ENCODE results near the gene GPR17. TPM values are rescaled to one million over a fixed set of nuclear protein-coding genes. Genes with fewer than 3 reads are reported as not detected.

Gene GPR17
- total RNA-seq, 5 donors from 2014 or later (not counting 1 experiment from before 2014, with no cell fraction given): not detected

DNA sequence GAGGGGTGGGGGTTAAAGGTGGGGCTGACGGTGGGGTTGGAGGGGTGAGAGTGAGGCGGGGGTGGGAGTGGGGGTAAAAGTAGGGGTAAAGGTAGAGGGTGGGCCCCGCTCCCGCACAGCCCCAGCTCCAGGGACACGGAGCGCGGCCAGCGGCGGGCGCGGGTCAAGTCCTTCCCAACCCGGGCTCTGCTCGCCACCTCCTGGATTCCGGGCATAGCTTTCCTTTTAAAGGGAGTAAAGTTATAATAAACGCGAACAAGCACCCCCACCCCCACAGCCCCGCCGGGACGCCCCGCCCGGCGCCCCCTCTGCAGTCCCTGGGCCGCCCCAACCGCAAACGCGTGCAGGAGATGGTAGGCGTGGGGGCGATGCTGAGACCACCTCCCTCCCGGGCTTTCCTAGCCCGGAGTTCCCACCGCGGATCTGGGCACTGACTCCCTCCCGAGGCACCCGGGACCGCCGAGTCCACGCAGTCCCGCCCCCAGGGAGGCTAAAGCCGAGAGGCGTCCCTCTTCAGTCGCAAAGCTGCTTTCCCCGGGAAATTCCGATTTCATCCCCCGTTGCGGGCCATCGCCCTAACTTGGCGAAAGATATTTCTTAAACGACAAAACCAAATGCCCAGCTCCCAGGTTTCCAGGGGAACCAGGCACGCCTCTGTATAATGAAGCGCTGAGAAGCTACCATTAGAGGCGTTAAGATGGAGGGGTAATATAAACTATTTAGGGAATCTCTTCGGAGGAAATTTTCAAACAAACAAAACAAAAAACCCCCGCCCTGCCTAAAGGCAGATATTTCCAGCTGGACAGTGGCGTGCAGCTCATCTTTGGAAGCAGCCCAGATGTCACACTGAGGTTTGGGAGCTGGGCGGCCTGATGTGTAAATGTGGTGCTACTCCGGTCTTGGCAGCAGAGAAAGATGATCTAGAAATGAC, 29.6 kb downstream of the GPR17 start, which contains the start of gene LIMS2:
Gene LIMS2 (minus strand): TSS at position 200 of the 931 bp plus-strand sequence. CDS start 506 bp downstream, outside the sequence.
- ChIA-PET POLR2A (interaction anchor here in 1 of 2 donors (0.5 to 1.1 kb wide), 2 partner anchors 27 to 295 kb away, joined by 5 to 11 read pairs; no protein-coding TSS in a partner anchor), CTCF (interaction anchor here in 1 of 2 donors (0.9 kb wide), 1 partner anchor 34 kb away, joined by 4 read pairs; no protein-coding TSS in a partner anchor)
- H3K27me3 Mint-ChIP-seq: peaks cover 32 to 64% of the 10 kb centered on the region in 2 donors
- H3K27ac ChIP-seq (ENCODE audit: low read length): no peak within 1 kb of the TSS
- peaks cover 7 to 14% (median 8%) of the 10 kb centered on the region in 3 donors for H3K4me1 Mint-ChIP-seq
- peaks cover 0 to 14% of the 10 kb centered on the region in 2 experiments for H3K4me1 ChIP-seq (ENCODE audit: control insufficient read depth in 1 of 2, extremely low read depth in 1 of 2, insufficient read depth in 2 of 2, low read length in 2 of 2)
- peaks cover 0 to 72% of the 10 kb centered on the region in 2 experiments for H3K27me3 ChIP-seq (replicated peaks in 1 of 2; ENCODE audit: control insufficient read depth in 2 of 2, extremely low read depth in 1 of 2, insufficient read depth in 2 of 2, low read length in 1 of 2)
- H3K9me3 Mint-ChIP-seq: no peaks in the 10 kb centered on the region
- ATAC-seq (replicated peaks in 1 of 4) (no peak), DNase-seq (no peak)
- no peaks in the 10 kb centered on the region for H3K36me3 ChIP-seq (ENCODE audit: control insufficient read depth in 2 of 2, extremely low read depth in 1 of 2, insufficient read depth in 1 of 2, low read length in 1 of 2)
- no peak within 1 kb of the TSS for H3K27ac Mint-ChIP-seq
- H3K9me3 ChIP-seq: no peaks in the 10 kb centered on the region
- H3K4me3 Mint-ChIP-seq: peak within 1 kb of the TSS; percentile 65 to 84 (median 75)
- no peaks in the 10 kb centered on the region for H3K36me3 Mint-ChIP-seq
- WGBS (ENCODE audit: insufficient coverage): 9% methylated on average over 29 of the region's 56 CpGs
- H3K4me3 ChIP-seq (ENCODE audit: control insufficient read depth in 1 of 2, extremely low read depth in 1 of 2, low read length in 1 of 2): peak within 1 kb of the TSS in 1 of 2 donors; percentile 52

DNA sequence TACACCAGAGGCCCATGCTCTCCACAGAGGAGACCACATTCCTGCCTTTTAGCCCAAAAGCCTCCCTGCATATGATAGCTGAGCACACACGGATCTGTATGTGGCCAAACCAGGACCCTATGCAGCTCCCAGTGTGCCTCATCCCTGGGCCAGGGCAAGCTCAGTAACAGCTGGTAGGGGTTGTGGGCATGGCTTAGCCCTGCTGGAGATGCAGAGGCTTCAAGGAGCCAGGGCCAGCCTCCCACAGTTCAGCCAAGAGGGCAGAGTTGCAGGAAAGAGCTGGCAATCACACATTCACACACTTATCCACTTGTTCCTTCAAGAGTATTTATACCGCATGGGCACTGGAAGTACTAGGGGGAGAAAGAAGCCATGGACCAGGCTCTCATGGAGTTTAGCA, 31.0 kb downstream of the GPR17 start:
- ChIA-PET POLR2A (interaction anchor here in 1 of 2 donors (0.7 kb wide), 1 partner anchor 138 kb away, joined by 15 read pairs; no protein-coding TSS in a partner anchor), CTCF (interaction anchor here (0.7 to 0.9 kb wide), 3 partner anchors 33 to 321 kb away, joined by 3 to 4 read pairs (median 4); no protein-coding TSS in a partner anchor)
- ATAC-seq (replicated peaks in 1 of 4) (no peak), DNase-seq (no peak)
- Mint-ChIP-seq H3K4me1 (peaks cover 8 to 15% (median 14%) of the 10 kb centered on the region in 3 donors), H3K27me3 (peaks cover 32 to 59% of the 10 kb centered on the region in 2 donors), H3K4me3 (no peak overlapping the region), H3K9me3 (no peaks in the 10 kb centered on the region), H3K36me3 (no peaks in the 10 kb centered on the region), H3K27ac (no peak overlapping the region)
- Histone ChIP-seq H3K27ac (ENCODE audit: low read length) (no peak overlapping the region), H3K4me1 (ENCODE audit: control insufficient read depth in 1 of 2, extremely low read depth in 1 of 2, insufficient read depth in 2 of 2, low read length in 2 of 2) (peaks cover 0 to 14% of the 10 kb centered on the region in 2 experiments), H3K36me3 (ENCODE audit: control insufficient read depth in 2 of 2, extremely low read depth in 1 of 2, insufficient read depth in 1 of 2, low read length in 1 of 2) (no peaks in the 10 kb centered on the region), H3K4me3 (ENCODE audit: control insufficient read depth in 1 of 2, extremely low read depth in 1 of 2, low read length in 1 of 2) (no peak overlapping the region), H3K27me3 (replicated peaks in 1 of 2; ENCODE audit: control insufficient read depth in 2 of 2, extremely low read depth in 1 of 2, insufficient read depth in 2 of 2, low read length in 1 of 2) (peaks cover 0 to 71% of the 10 kb centered on the region in 2 experiments), H3K9me3 (no peaks in the 10 kb centered on the region)
- WGBS (ENCODE audit: insufficient coverage): no CpG with 5 or more reads among the region's 2 CpGs

DNA sequence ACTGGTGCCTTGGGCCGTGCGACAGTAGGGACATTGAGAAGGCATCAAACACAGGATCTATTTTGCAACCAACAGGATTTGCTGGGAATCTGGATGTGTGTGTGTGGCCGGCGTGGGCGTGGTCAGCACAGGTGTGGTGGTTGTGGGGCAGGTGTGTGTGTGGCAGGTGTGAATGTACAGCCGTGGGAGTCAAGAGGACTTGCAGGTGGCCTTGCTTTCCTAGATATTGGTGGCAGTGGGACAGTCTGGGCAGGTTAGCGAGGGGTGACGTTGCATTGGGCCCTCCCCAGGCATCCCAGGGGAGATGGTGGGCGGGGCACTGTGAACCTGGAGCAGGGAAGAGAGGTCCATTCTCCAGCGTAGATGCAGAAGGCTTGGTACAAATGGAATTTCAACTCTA, 32.6 kb downstream of the GPR17 start:
- ATAC-seq (replicated peaks in 1 of 4) (no peak), DNase-seq (no peak)
- H3K27me3 Mint-ChIP-seq: peaks cover 21 to 44% of the 10 kb centered on the region in 2 donors
- peaks cover 0 to 57% of the 10 kb centered on the region in 2 experiments for H3K27me3 ChIP-seq (replicated peaks in 1 of 2; ENCODE audit: control insufficient read depth in 2 of 2, extremely low read depth in 1 of 2, insufficient read depth in 2 of 2, low read length in 1 of 2)
- CTCF ChIA-PET: no interaction called here
- POLR2A ChIA-PET: no interaction called here
- H3K36me3 Mint-ChIP-seq: no peaks in the 10 kb centered on the region
- H3K27ac Mint-ChIP-seq: no peak overlapping the region
- H3K4me1 ChIP-seq (ENCODE audit: control insufficient read depth in 1 of 2, extremely low read depth in 1 of 2, insufficient read depth in 2 of 2, low read length in 2 of 2): peaks cover 0 to 14% of the 10 kb centered on the region in 2 experiments
- no peak overlapping the region for H3K4me3 ChIP-seq (ENCODE audit: control insufficient read depth in 1 of 2, extremely low read depth in 1 of 2, low read length in 1 of 2)
- WGBS (ENCODE audit: insufficient coverage): 79% methylated on average over 10 of the region's 10 CpGs
- H3K4me3 Mint-ChIP-seq: no peak overlapping the region
- no peaks in the 10 kb centered on the region for H3K9me3 ChIP-seq
- no peak overlapping the region for H3K27ac ChIP-seq (ENCODE audit: low read length)
- H3K36me3 ChIP-seq (ENCODE audit: control insufficient read depth in 2 of 2, extremely low read depth in 1 of 2, insufficient read depth in 1 of 2, low read length in 1 of 2): no peaks in the 10 kb centered on the region
- H3K9me3 Mint-ChIP-seq: no peaks in the 10 kb centered on the region
- H3K4me1 Mint-ChIP-seq: peaks cover 9 to 18% (median 17%) of the 10 kb centered on the region in 3 donors

DNA sequence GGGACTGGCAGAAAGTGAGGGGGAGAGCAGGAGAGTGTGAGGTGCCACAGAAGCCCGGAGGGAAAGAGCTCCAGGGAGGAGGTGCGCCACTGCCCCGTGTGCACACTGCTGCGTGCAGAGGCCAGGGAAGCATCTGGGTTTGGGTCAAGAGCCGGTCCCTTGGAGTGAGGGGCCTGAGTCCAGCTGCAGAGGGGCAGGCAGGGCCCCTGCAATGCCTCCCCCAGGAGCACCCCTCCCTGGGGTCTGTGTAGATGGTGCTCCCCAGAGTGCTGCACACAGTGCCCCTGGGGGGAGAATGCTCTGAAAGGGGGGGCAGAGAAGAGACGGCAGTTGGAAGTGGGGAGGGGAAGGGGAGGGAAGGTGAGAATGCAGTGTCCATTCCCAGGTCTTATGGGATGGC, 33.0 kb downstream of the GPR17 start:
- ChIA-PET POLR2A (no interaction called here), CTCF (no interaction called here)
- Mint-ChIP-seq H3K36me3 (no peaks in the 10 kb centered on the region), H3K27me3 (peaks cover 18 to 40% of the 10 kb centered on the region in 2 donors), H3K4me3 (no peak overlapping the region), H3K4me1 (peaks cover 9 to 17% (median 13%) of the 10 kb centered on the region in 3 donors), H3K27ac (no peak overlapping the region), H3K9me3 (no peaks in the 10 kb centered on the region)
- Histone ChIP-seq H3K4me1 (ENCODE audit: control insufficient read depth in 1 of 2, extremely low read depth in 1 of 2, insufficient read depth in 2 of 2, low read length in 2 of 2) (peaks cover 0 to 14% of the 10 kb centered on the region in 2 experiments), H3K36me3 (ENCODE audit: control insufficient read depth in 2 of 2, extremely low read depth in 1 of 2, insufficient read depth in 1 of 2, low read length in 1 of 2) (peaks cover 0 to under 1% of the 10 kb centered on the region in 2 donors), H3K9me3 (no peaks in the 10 kb centered on the region), H3K4me3 (ENCODE audit: control insufficient read depth in 1 of 2, extremely low read depth in 1 of 2, low read length in 1 of 2) (no peak overlapping the region), H3K27me3 (replicated peaks in 1 of 2; ENCODE audit: control insufficient read depth in 2 of 2, extremely low read depth in 1 of 2, insufficient read depth in 2 of 2, low read length in 1 of 2) (peaks cover 0 to 55% of the 10 kb centered on the region in 2 experiments), H3K27ac (ENCODE audit: low read length) (no peak overlapping the region)
- ATAC-seq (replicated peaks in 1 of 4): no peak
- 88% methylated on average over 4 of the region's 6 CpGs for WGBS (ENCODE audit: insufficient coverage)
- DNase-seq: no peak

DNA sequence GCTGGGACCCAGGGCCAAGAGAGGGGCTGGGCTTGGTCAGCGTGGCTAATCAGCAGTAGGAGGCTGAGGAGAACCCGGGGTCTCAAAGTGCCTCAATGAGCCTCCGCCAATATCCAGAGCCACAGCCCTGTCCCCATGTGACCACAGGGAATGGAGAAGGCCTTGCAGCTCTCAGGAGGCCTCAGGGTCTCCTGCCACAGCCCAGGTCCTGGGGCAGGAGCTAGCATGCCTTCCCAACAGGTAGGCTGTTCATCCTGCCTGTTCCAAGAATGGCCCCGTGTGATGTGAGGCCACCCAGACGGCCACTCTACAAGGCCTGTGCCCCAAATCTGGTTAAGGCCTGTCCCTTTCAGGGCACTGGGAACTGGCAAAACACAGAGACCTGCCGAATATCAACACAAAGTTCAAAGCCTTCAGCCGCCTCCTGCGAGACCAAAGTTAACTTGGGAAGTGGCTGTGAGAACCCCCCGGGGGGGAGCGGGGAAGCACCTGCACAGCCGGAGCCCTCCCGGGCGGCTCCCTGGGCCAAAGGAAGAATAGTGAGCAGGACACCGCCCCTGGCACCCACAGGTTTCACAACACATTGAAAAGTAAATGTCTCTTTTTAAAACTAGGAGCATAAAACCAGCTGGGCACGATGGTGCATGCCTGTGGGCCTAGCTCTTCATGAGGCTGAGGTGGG, 33.9 kb downstream of the GPR17 start:
- Mint-ChIP-seq H3K4me1 (peaks cover 5 to 11% (median 9%) of the 10 kb centered on the region in 3 donors), H3K36me3 (no peaks in the 10 kb centered on the region), H3K9me3 (no peaks in the 10 kb centered on the region), H3K4me3 (no peak overlapping the region), H3K27me3 (peaks cover 13 to 34% of the 10 kb centered on the region in 2 donors), H3K27ac (no peak overlapping the region)
- CTCF ChIA-PET: no interaction called here
- peaks cover 0 to 8% of the 10 kb centered on the region in 2 experiments for H3K4me1 ChIP-seq (ENCODE audit: control insufficient read depth in 1 of 2, extremely low read depth in 1 of 2, insufficient read depth in 2 of 2, low read length in 2 of 2)
- no peak overlapping the region for H3K4me3 ChIP-seq (ENCODE audit: control insufficient read depth in 1 of 2, extremely low read depth in 1 of 2, low read length in 1 of 2)
- peak in 1 of 4 experiments; percentile 40 for ATAC-seq (replicated peaks in 1 of 4)
- POLR2A ChIA-PET: no interaction called here
- DNase-seq: no peak
- H3K9me3 ChIP-seq: no peaks in the 10 kb centered on the region
- 89% methylated on average over 13 of the region's 15 CpGs for WGBS (ENCODE audit: insufficient coverage)
- H3K36me3 ChIP-seq (ENCODE audit: control insufficient read depth in 2 of 2, extremely low read depth in 1 of 2, insufficient read depth in 1 of 2, low read length in 1 of 2): peaks cover 0 to 4% of the 10 kb centered on the region in 2 donors
- H3K27me3 ChIP-seq (replicated peaks in 1 of 2; ENCODE audit: control insufficient read depth in 2 of 2, extremely low read depth in 1 of 2, insufficient read depth in 2 of 2, low read length in 1 of 2): peaks cover 0 to 51% of the 10 kb centered on the region in 2 experiments
- no peak overlapping the region for H3K27ac ChIP-seq (ENCODE audit: low read length)

DNA sequence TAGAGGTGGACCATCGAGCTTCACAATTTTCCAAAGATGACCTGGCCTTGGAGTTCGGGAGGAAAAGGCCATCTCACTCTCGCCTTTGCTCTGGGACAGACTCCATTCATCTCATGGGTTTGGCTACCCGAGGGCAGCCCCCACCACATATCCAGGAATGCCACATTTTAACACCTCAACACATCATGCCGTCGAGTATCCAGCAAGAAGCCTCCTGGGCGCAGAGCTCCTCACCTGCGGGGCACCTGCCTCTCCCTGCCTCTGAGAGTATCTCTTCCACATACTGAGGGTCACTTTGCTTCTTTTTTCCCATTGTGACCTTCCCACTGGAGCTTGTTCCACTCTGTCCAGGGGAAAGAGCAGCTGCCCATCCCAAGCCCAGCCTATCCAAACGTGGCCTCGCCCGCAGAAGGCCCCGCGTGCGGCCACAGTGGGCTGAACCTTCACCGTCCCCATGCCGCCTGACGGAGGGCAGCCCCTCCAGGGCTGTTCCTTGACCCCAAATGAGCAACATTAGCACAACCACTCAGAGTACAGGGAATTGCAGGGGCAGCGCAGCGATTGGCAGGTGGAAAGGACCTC, 34.8 kb downstream of the GPR17 start:
- H3K27me3 ChIP-seq (replicated peaks in 1 of 2; ENCODE audit: control insufficient read depth in 2 of 2, extremely low read depth in 1 of 2, insufficient read depth in 2 of 2, low read length in 1 of 2): peaks cover 0 to 44% of the 10 kb centered on the region in 2 experiments
- 86% methylated on average over 19 of the region's 19 CpGs for WGBS (ENCODE audit: insufficient coverage)
- no peaks in the 10 kb centered on the region for H3K36me3 Mint-ChIP-seq
- H3K9me3 ChIP-seq: no peaks in the 10 kb centered on the region
- H3K9me3 Mint-ChIP-seq: no peaks in the 10 kb centered on the region
- ChIA-PET CTCF (no interaction called here), POLR2A (no interaction called here)
- H3K4me1 Mint-ChIP-seq: peaks cover 2 to 11% (median 6%) of the 10 kb centered on the region in 3 donors
- H3K27ac ChIP-seq (ENCODE audit: low read length): no peak overlapping the region
- peaks cover 0 to 2% of the 10 kb centered on the region in 2 experiments for H3K4me1 ChIP-seq (ENCODE audit: control insufficient read depth in 1 of 2, extremely low read depth in 1 of 2, insufficient read depth in 2 of 2, low read length in 2 of 2)
- ATAC-seq (replicated peaks in 1 of 4) (no peak), DNase-seq (no peak)
- H3K27me3 Mint-ChIP-seq: peaks cover 11 to 31% of the 10 kb centered on the region in 2 donors
- no peak overlapping the region for H3K4me3 Mint-ChIP-seq
- H3K4me3 ChIP-seq (ENCODE audit: control insufficient read depth in 1 of 2, extremely low read depth in 1 of 2, low read length in 1 of 2): no peak overlapping the region
- no peak overlapping the region for H3K27ac Mint-ChIP-seq
- peaks cover 0 to 4% of the 10 kb centered on the region in 2 donors for H3K36me3 ChIP-seq (ENCODE audit: control insufficient read depth in 2 of 2, extremely low read depth in 1 of 2, insufficient read depth in 1 of 2, low read length in 1 of 2)

Measured in T-cell (primary cell).